Ectodermal cell (in vitro differentiated cells): ENCODE measurements around the gene SH2D4B.

Experiments used
- H3K27ac ChIP-seq: 2 replicates; pipeline ENCODE4 v1.7.0; 2013; ENCODE audit warnings: mild to moderate bottlenecking, low read depth, low read length; ENCODE audit not compliant: insufficient read depth, poor library complexity, severe bottlenecking
- H3K27me3 ChIP-seq: 2 replicates; pipeline ENCODE4 v1.7.0; 2013; ENCODE audit warnings: mild to moderate bottlenecking, low read length; ENCODE audit not compliant: insufficient read depth, control insufficient read depth, poor library complexity, severe bottlenecking
- H3K36me3 ChIP-seq: one replicate; pipeline ENCODE4 v1.7.0; 2013; ENCODE audit warnings: low read length; ENCODE audit not compliant: control insufficient read depth, insufficient read depth
- H3K4me1 ChIP-seq: one replicate; pipeline ENCODE4 v1.7.0; 2013; ENCODE audit warnings: low read length; ENCODE audit not compliant: control insufficient read depth, insufficient read depth
- H3K4me3 ChIP-seq: 2 replicates; pipeline ENCODE4 v1.7.0; 2013; ENCODE audit warnings: low read depth, low read length, control low read depth; ENCODE audit not compliant: insufficient read depth
- H3K9me3 ChIP-seq: 2 replicates; pipeline ENCODE4 v1.7.0; 2013; ENCODE audit warnings: mild to moderate bottlenecking, low read length, moderate library complexity; ENCODE audit not compliant: control insufficient read depth
- WGBS, 2 experiments: methylation state at CpG; one replicate each; pipeline ENCODE4 v1.1.7; 2013; ENCODE audit warnings: missing lambda C conversion rate in 2 of 2; 5-methylcytosine and 5-hydroxymethylcytosine counted together

Gene SH2D4B

GRCh38 chr10:80684259-80684658 is 146.6 kb downstream of the SH2D4B start:
- Histone ChIP-seq H3K4me3 (no peak overlapping the region), H3K36me3 (no peaks in the 10 kb centered on the region), H3K9me3 (no peaks in the 10 kb centered on the region), H3K4me1 (peaks cover 4% of the 10 kb centered on the region), H3K27me3 (no peaks in the 10 kb centered on the region), H3K27ac (no peak overlapping the region)
- 53 to 83% methylated on average over 1 of the region's 1 CpG for WGBS, 2 experiments

- peaks cover 4% of the 10 kb centered on the region for H3K4me1 ChIP-seq
- no peaks in the 10 kb centered on the region for H3K36me3 ChIP-seq
- no peaks in the 10 kb centered on the region for H3K27me3 ChIP-seq
- no peak overlapping the region for H3K27ac ChIP-seq
- H3K4me3 ChIP-seq: no peak overlapping the region
- WGBS, 2 experiments: 93 to 94% methylated on average over 4 of the region's 4 CpGs
- H3K9me3 ChIP-seq: no peaks in the 10 kb centered on the region
Measured at GRCh38 chr10:80685355-80685754, 147.7 kb downstream of the SH2D4B start.

DNA sequence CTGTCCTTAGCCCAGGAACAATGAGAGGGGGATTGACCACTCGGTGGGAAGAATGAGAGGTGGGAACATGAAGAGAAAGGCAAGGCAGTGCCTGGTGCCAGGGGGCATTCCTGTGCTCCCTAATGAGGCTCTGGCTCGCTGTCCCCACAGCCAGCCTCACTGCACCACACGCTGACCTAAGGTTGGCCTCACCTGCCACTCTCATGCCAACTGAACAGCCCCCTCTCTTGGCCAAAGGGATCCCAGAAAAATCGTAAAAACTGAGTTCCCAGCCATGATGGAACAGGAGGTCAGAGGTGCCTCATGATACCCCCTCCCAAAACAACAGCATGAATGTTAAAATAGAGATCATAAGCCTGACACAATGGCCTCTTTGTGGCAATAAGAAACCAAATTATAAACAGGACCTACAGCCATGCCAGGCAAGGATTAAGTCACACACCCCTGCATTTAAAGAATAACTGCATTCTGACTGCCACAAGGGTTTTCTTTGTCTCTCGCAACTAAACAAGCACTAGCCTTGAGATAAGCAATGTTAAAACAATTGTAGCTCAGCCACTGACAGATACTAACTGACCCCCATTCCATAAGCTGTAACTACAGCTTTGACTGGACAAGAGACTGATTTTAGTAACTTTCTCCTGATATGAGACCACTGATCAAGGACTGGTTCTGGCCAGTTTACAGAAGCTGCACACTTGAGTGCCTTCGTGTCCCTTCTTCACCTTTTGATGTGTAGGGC is 149.2 kb downstream of the SH2D4B start:
- Histone ChIP-seq H3K27ac (no peak overlapping the region), H3K9me3 (no peaks in the 10 kb centered on the region), H3K36me3 (no peaks in the 10 kb centered on the region), H3K4me1 (peaks cover 4% of the 10 kb centered on the region), H3K4me3 (no peak overlapping the region), H3K27me3 (no peaks in the 10 kb centered on the region)
- WGBS, 2 experiments: 79 to 84% methylated on average over 6 of the region's 6 CpGs

DNA sequence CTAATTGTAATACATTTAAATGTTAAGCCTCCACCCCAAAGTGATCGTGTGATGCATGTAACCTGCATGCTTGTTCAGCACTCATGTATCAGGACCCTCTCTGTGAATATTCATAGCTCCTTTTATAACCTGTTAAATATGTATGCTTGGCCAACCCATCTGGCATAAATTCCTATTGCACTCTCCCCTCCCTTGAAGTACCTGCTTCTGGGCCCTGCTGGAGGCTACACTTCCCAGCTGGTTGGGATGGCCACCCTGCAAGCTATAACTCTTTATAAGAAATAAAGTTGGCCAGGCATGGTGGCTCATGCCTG is 149.7 kb downstream of the SH2D4B start:
- H3K4me3 ChIP-seq: no peak overlapping the region
- 96 to 100% methylated on average over 1 of the region's 1 CpG for WGBS, 2 experiments
- no peaks in the 10 kb centered on the region for H3K27me3 ChIP-seq
- no peaks in the 10 kb centered on the region for H3K36me3 ChIP-seq
- no peaks in the 10 kb centered on the region for H3K9me3 ChIP-seq
- peaks cover 4% of the 10 kb centered on the region for H3K4me1 ChIP-seq
- H3K27ac ChIP-seq: no peak overlapping the region

- no peak overlapping the region for H3K27ac ChIP-seq
- H3K4me1 ChIP-seq: peaks cover 4% of the 10 kb centered on the region
- no peaks in the 10 kb centered on the region for H3K27me3 ChIP-seq
- H3K4me3 ChIP-seq: no peak overlapping the region
- H3K36me3 ChIP-seq: no peaks in the 10 kb centered on the region
- H3K9me3 ChIP-seq: no peaks in the 10 kb centered on the region
Measured at GRCh38 chr10:80690434-80690833, 152.7 kb downstream of the SH2D4B start.

- H3K4me3 ChIP-seq: no peak overlapping the region
- no peak overlapping the region for H3K27ac ChIP-seq
- H3K4me1 ChIP-seq: peaks cover 2% of the 10 kb centered on the region
- no peaks in the 10 kb centered on the region for H3K27me3 ChIP-seq
- H3K9me3 ChIP-seq: no peaks in the 10 kb centered on the region
- H3K36me3 ChIP-seq: no peaks in the 10 kb centered on the region
Measured at GRCh38 chr10:80691441-80691840, 153.7 kb downstream of the SH2D4B start.

DNA sequence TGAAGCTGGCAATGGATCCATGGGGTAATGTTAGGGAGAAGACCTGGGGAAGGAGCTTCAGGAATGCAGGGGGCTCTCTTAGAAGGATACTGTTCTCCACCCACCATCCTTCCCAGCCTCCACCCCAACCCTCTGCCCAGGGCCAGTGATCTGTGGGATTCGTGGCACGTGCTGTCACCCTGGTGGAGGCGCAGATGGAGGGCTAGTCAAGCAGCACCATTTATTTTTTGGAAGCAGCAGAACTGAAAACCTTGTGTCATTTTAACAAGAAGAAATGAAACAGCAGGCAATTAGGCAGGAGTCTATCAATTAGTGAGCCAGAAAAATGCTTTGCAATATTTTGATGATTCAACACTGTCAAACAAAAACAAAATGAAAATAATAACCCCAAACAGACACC is 155.9 kb downstream of the SH2D4B start:
- no peak overlapping the region for H3K4me3 ChIP-seq
- H3K27me3 ChIP-seq: no peaks in the 10 kb centered on the region
- H3K9me3 ChIP-seq: no peaks in the 10 kb centered on the region
- H3K4me1 ChIP-seq: no peaks in the 10 kb centered on the region
- H3K36me3 ChIP-seq: no peaks in the 10 kb centered on the region
- no peak overlapping the region for H3K27ac ChIP-seq
- 97 to 98% methylated on average over 3 of the region's 3 CpGs for WGBS, 2 experiments

DNA sequence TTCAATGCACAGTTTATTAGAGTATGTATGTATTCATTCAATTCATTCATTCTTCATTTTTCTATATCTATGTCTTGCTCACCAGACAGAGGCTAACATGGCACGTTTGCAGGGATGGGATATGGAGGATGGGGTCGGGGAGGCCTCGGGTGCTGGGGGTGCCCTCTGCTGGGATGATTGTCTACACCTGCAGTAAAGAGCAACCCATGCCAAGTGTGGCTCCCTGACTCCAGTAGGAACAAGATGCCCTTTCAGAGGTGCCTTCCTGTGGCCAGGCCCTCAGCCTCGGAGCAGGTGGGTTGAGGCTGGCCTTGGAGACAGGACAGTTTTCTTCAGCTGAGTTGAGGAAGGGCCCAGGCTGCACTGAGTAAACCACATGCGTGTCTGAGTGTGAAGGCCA is 157.2 kb downstream of the SH2D4B start:
- no peak overlapping the region for H3K4me3 ChIP-seq
- H3K27me3 ChIP-seq: no peaks in the 10 kb centered on the region
- no peaks in the 10 kb centered on the region for H3K36me3 ChIP-seq
- H3K27ac ChIP-seq: no peak overlapping the region
- no peaks in the 10 kb centered on the region for H3K9me3 ChIP-seq
- no peaks in the 10 kb centered on the region for H3K4me1 ChIP-seq
- WGBS, 2 experiments: 88 to 91% methylated on average over 5 of the region's 5 CpGs
